Thoracic aorta (tissue), 2 donors: ENCODE data around the gene PCDHGC5. TPM values are rescaled to one million over a fixed set of nuclear protein-coding genes. Genes with fewer than 3 reads are reported as not detected.
A peak's percentile ranks its signal among the peaks of the same experiment; 100 is the strongest.

Experiments
- ATAC-seq: fragments of 150-250 bp; one replicate; pipeline ENCODE4 v1.8.0; 2017; ENCODE audit warnings: low read depth; ENCODE audit not compliant: insufficient number of reproducible peaks, low FRiP score
- DNase-seq: peaks from one replicate; pipeline ENCODE4 v3.0.0-alpha.2; 2020; ENCODE audit warnings: low spot score
- H3K27ac ChIP-seq, 2 donors: fragments of 200-600 bp; sonication (generic); 1 replicate in 1 of 2; 2 replicates in 1 of 2; pipeline ENCODE4 v1.5.1; 2016; ENCODE audit warnings: mild to moderate bottlenecking in 2 of 2, moderate library complexity in 2 of 2
- H3K27me3 ChIP-seq: fragments of 200-600 bp; sonication (generic); replicated peaks from 2 replicates; pipeline ENCODE4 v1.6.0; 2016; ENCODE audit warnings: mild to moderate bottlenecking; ENCODE audit not compliant: insufficient read depth
- H3K36me3 ChIP-seq: fragments of 200-600 bp; sonication (generic); one replicate; pipeline ENCODE4 v1.5.1; 2016
- H3K4me1 ChIP-seq, 2 donors: fragments of 200-600 bp; sonication (generic); 1 replicate in 1 of 2; 2 replicates in 1 of 2; pipeline versions ENCODE4 v1.5.1 to v1.6.0; 2016; ENCODE audit warnings: low read depth in 2 of 2, mild to moderate bottlenecking in 1 of 2; ENCODE audit not compliant: control insufficient read depth in 1 of 2
- H3K4me3 ChIP-seq: fragments of 200-600 bp; sonication (generic); 2 replicates; pipeline ENCODE4 v1.5.1; 2016; ENCODE audit warnings: mild to moderate bottlenecking
- H3K9me3 ChIP-seq: fragments of 200-600 bp; sonication (generic); 2 replicates; pipeline ENCODE4 v1.5.1; 2016
- total RNA-seq, 2 donors: library from RNA; depleted of rRNA; stranded (reverse); fragments of >200 nt; gene quantifications; one replicate each; pipeline versions ENCODE4 v1.1.0 to v1.2.3, GENCODE V29; 2016
- TF ChIP-seq, protein P1 (sequence below): fragments of 200-600 bp; sonication (generic); IDR thresholded peaks from one replicate; pipeline ENCODE4 v1.5.1; 2019; ENCODE audit warnings: antibody characterized with exemption

Gene PCDHGC5
- total RNA-seq, 2 donors from 2014 or later, result 5.7 to 6.9 TPM

DNA sequence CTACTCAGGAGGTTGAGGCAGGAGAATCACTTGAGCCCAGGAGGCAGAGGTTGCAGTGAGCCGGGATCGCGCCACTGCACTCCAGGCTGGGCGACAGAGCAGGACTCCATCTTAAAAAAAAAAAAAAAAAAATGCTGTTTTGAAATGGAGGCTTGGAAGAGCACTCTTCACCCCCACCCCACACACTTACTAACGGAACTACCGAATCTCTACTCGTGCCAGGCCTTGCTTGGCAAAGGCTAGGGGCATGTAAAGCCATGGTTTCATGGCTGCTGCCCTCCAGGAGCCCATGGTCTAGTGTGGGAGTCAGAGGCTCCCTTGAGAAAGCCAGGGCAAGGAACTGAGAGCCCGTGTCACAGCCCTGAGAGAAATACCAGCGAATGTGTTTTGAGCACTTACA is 21.3 kb downstream of the PCDHGC5 start:
- no peaks in the 10 kb centered on the region for H3K9me3 ChIP-seq
- peak overlapping the region; percentile 97 to 98 for H3K27ac ChIP-seq
- TF ChIP-seq, protein P1, sequence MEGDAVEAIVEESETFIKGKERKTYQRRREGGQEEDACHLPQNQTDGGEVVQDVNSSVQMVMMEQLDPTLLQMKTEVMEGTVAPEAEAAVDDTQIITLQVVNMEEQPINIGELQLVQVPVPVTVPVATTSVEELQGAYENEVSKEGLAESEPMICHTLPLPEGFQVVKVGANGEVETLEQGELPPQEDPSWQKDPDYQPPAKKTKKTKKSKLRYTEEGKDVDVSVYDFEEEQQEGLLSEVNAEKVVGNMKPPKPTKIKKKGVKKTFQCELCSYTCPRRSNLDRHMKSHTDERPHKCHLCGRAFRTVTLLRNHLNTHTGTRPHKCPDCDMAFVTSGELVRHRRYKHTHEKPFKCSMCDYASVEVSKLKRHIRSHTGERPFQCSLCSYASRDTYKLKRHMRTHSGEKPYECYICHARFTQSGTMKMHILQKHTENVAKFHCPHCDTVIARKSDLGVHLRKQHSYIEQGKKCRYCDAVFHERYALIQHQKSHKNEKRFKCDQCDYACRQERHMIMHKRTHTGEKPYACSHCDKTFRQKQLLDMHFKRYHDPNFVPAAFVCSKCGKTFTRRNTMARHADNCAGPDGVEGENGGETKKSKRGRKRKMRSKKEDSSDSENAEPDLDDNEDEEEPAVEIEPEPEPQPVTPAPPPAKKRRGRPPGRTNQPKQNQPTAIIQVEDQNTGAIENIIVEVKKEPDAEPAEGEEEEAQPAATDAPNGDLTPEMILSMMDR, result no peak
- H3K4me1 ChIP-seq, result peaks cover 40 to 72% of the 10 kb centered on the region in 2 donors
- DNase-seq, result no peak
- H3K27me3 ChIP-seq, result no peaks in the 10 kb centered on the region
- H3K36me3 ChIP-seq, result peaks cover 4% of the 10 kb centered on the region
- no peak for ATAC-seq
- H3K4me3 ChIP-seq, result no peak overlapping the region

DNA sequence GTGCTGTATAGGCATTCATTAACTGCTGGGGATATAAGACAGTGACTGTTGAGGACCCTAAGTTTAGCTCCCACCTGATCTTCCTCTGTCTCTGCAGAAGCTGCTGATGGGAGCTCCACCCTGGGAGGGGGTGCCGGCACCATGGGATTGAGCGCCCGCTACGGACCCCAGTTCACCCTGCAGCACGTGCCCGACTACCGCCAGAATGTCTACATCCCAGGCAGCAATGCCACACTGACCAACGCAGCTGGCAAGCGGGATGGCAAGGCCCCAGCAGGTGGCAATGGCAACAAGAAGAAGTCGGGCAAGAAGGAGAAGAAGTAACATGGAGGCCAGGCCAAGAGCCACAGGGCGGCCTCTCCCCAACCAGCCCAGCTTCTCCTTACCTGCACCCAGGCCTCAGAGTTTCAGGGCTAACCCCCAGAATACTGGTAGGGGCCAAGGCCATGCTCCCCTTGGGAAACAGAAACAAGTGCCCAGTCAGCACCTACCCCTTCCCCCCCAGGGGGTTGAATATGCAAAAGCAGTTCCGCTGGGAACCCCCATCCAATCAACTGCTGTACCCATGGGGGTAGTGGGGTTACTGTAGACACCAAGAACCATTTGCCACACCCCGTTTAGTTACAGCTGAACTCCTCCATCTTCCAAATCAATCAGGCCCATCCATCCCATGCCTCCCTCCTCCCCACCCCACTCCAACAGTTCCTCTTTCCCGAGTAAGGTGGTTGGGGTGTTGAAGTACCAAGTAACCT is 22.1 kb downstream of the PCDHGC5 start:
- H3K9me3 ChIP-seq, result no peaks in the 10 kb centered on the region
- peaks cover 4% of the 10 kb centered on the region for H3K36me3 ChIP-seq
- H3K4me3 ChIP-seq, result no peak overlapping the region
- no peak for DNase-seq
- TF ChIP-seq, protein P1, result no peak
- H3K27me3 ChIP-seq, result no peaks in the 10 kb centered on the region
- no peak for ATAC-seq
- peak overlapping the region; percentile 97 to 98 for H3K27ac ChIP-seq
- H3K4me1 ChIP-seq, result peaks cover 49 to 77% of the 10 kb centered on the region in 2 donors

DNA sequence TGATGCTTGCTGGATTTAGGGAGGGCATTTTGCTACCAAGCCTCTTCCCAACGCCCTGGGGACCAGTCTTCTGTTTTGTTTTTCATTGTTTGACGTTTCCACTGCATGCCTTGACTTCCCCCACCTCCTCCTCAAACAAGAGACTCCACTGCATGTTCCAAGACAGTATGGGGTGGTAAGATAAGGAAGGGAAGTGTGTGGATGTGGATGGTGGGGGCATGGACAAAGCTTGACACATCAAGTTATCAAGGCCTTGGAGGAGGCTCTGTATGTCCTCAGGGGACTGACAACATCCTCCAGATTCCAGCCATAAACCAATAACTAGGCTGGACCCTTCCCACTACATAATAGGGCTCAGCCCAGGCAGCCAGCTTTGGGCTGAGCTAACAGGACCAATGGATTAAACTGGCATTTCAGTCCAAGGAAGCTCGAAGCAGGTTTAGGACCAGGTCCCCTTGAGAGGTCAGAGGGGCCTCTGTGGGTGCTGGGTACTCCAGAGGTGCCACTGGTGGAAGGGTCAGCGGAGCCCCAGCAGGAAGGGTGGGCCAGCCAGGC is 23.0 kb downstream of the PCDHGC5 start:
- TF ChIP-seq, protein P1, result no peak
- ATAC-seq, result no peak
- Histone ChIP-seq H3K27ac (peak overlapping the region; percentile 94 to 98), H3K9me3 (no peaks in the 10 kb centered on the region), H3K27me3 (no peaks in the 10 kb centered on the region), H3K4me1 (peaks cover 56 to 77% of the 10 kb centered on the region in 2 donors), H3K4me3 (peak overlapping the region; percentile 81), H3K36me3 (peaks cover 4% of the 10 kb centered on the region)
- no peak for DNase-seq

DNA sequence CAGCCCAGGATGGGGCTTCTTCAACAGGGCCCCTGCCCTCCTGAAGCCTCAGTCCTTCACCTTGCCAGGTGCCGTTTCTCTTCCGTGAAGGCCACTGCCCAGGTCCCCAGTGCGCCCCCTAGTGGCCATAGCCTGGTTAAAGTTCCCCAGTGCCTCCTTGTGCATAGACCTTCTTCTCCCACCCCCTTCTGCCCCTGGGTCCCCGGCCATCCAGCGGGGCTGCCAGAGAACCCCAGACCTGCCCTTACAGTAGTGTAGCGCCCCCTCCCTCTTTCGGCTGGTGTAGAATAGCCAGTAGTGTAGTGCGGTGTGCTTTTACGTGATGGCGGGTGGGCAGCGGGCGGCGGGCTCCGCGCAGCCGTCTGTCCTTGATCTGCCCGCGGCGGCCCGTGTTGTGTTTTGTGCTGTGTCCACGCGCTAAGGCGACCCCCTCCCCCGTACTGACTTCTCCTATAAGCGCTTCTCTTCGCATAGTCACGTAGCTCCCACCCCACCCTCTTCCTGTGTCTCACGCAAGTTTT is 23.6 kb downstream of the PCDHGC5 start:
- peak; percentile 63 for DNase-seq
- H3K27me3 ChIP-seq, result no peaks in the 10 kb centered on the region

More for the DNA sequence above, 23.6 kb downstream of the PCDHGC5 start:
- TF ChIP-seq, protein P1, result peak; percentile 93
- no peak for ATAC-seq
- no peaks in the 10 kb centered on the region for H3K9me3 ChIP-seq
- H3K4me3 ChIP-seq, result peak overlapping the region; percentile 81
- H3K36me3 ChIP-seq, result peaks cover 4% of the 10 kb centered on the region
- peaks cover 56 to 77% of the 10 kb centered on the region in 2 donors for H3K4me1 ChIP-seq
- H3K27ac ChIP-seq, result peak overlapping the region; percentile 94 to 98
